ENCODE results near the gene LSMEM2. TPM values are rescaled to one million over a fixed set of nuclear protein-coding genes. Genes with fewer than 3 reads are reported as not detected.

Gene LSMEM2
- total and polyA plus RNA-seq, 2 of the 8 experiments (the other 6 are each of a cell fraction or from before 2014, with no cell fraction given), result 0.58 to 0.68 TPM

GRCh38 chr3:50242851-50243542 lies 35.9 kb upstream of the LSMEM2 start:
- Histone ChIP-seq H3K4me3 (ENCODE audit: extremely low read depth in 1 of 4, insufficient read depth in 2 of 4, low read depth in 3 of 4, low read length in 4 of 4) (no peak overlapping the region), H3K14ac (ENCODE audit: insufficient read length) (no peak overlapping the region), H3K79me2 (ENCODE audit: control insufficient read depth in 1 of 2, insufficient read depth in 2 of 2, low read length in 2 of 2) (peaks cover 33 to 91% of the 10 kb centered on the region in 2 experiments), H2AFZ (ENCODE audit: low read length) (no peak overlapping the region), H2BK12ac (ENCODE audit: low read depth, low read length) (peak overlapping the region; percentile 77), H3K4me1 (replicated peaks in 1 of 4; ENCODE audit: control insufficient read depth in 3 of 4, insufficient read depth in 4 of 4, low read length in 3 of 4) (peaks cover 12 to 74% (median 65%) of the 10 kb centered on the region in 4 experiments), H4K91ac (replicated peaks; ENCODE audit: insufficient read length, low read length) (peak overlapping the region; percentile 1), H2BK20ac (ENCODE audit: low read length) (no peak overlapping the region; the same call in 1 of the 2 replicates), H2BK120ac (replicated peaks; ENCODE audit: low read depth, low read length) (no peak overlapping the region), H4K5ac (ENCODE audit: insufficient read length, low read depth, low read length) (no peak overlapping the region), H3K27me3 (replicated peaks in 1 of 4; ENCODE audit: control insufficient read depth in 3 of 4, extremely low read depth in 1 of 4, insufficient read depth in 3 of 4, low read length in 3 of 4) (no peaks in the 10 kb centered on the region), H4K8ac (ENCODE audit: extremely low read depth, insufficient read depth, low read length) (no peak overlapping the region), H4K20me1 (replicated peaks in 1 of 2; ENCODE audit: control insufficient read depth in 1 of 2, insufficient read depth in 2 of 2, low read length in 2 of 2) (peaks cover 24 to 33% of the 10 kb centered on the region in 2 experiments), H3K23ac (ENCODE audit: insufficient read length) (no peak overlapping the region), H2BK5ac (ENCODE audit: low read depth, low read length) (peak overlapping the region; percentile 98; the same call in 1 of the 2 replicates), H3K4ac (replicated peaks; ENCODE audit: insufficient read length, low read depth, low read length) (peak overlapping the region; percentile 15), H3K9ac (replicated peaks in 1 of 4; ENCODE audit: extremely low read depth in 1 of 4, low read depth in 3 of 4, low read length in 3 of 4) (no peak overlapping the region), H3K36me3 (ENCODE audit: control insufficient read depth in 2 of 4, insufficient read depth in 4 of 4, low read length in 3 of 4) (peaks cover 0 to 3% (median 2%) of the 10 kb centered on the region in 4 experiments; a peak in 2 of 8 replicates), H3K56ac (replicated peaks; ENCODE audit: insufficient read length, low read depth, low read length) (no peak overlapping the region), H3K18ac (ENCODE audit: extremely low read depth, low read length) (peak overlapping the region; percentile 44), H2BK15ac (ENCODE audit: low read length) (peak overlapping the region; percentile 99; the same call in 1 of the 2 replicates), H3K79me1 (ENCODE audit: low read depth, low read length) (peaks cover 27% of the 10 kb centered on the region), H3K9me3 (ENCODE audit: insufficient read depth in 2 of 2, low read depth in 1 of 2, low read length in 1 of 2) (no peaks in the 10 kb centered on the region), H2AK5ac (ENCODE audit: low read depth, low read length) (no peak overlapping the region), H3K4me2 (ENCODE audit: insufficient read depth in 1 of 2, low read depth in 2 of 2, low read length in 2 of 2) (0 out of 4 replicates have a peak overlapping the region, but pooled peaks of 1 of the 2 experiments have one; percentile 28), H3K27ac (ENCODE audit: low read depth, low read length) (peak overlapping the region; percentile 65), H3K23me2 (ENCODE audit: low read depth, low read length) (peaks cover 7% of the 10 kb centered on the region; the same call in 1 of the 2 replicates)
- ChIA-PET CTCF (ENCODE audit: partially characterized antibody) (interaction anchor here (1.3 to 53.5 kb wide), 5 partner anchors 16 to 123 kb away, joined by 3 to 2149 read pairs (median 121); partner anchors contain the start of genes GNAI2, GNAT1, LSMEM2 and SEMA3B), POLR2A (ENCODE audit: partially characterized antibody) (interaction anchor here (1.1 to 3.4 kb wide), 8 partner anchors 8 to 52 kb away, joined by 3 to 22 read pairs (median 4); partner anchors contain the start of gene GNAT1)
- no peak for FAIRE-seq
- 77% methylated on average over 14 of the region's 14 CpGs; no CpG with 5 or more reads in 1 of the 2 experiments for whole genome bisulfite sequencing, 2 experiments (ENCODE audit: extremely low coverage in 1 of 2, insufficient coverage in 1 of 2, insufficient read length in 1 of 2, insufficient replicate concordance in 2 of 2, low coverage in 1 of 2, low lambda C conversion rate in 2 of 2, missing lambda C conversion rate in 1 of 2)
- DNase-seq (ENCODE audit: low read depth in 1 of 2, low spot score in 2 of 2), result no peak
- TF ChIP-seq TBP (IDR thresholded peaks at IDR 0.05; ENCODE audit: low read depth, low read length) (no peak), CTCF (IDR thresholded peaks at IDR 0.05; ENCODE audit: control extremely low read depth in 1 of 3, insufficient read depth in 1 of 3, low read depth in 1 of 3, low read length in 3 of 3) (peak in 1 of 3 experiments; percentile 34; a peak in 2 of 4 replicates)
